ENCODE measurements around the gene CROCC2.

DNA sequence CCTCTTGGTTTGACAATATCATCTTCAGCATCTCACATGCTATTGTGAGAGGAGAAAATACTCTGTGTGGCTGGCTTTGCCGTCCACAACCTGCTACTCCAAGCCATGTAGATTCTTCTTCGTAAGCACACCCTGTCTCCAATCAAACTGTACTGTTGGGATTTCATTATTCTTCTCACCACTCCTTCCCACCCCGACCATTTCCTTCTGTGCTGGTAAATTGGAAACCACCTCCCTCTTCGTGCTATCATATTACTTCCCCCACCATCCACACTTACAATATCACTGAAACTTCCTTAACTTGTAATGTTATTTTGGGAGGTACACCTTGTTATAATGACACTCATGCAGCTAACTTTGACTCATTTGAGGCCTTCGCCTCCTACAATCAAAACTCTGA lies 40.7 kb upstream of the CROCC2 start:
- TF ChIP-seq, protein P1, sequence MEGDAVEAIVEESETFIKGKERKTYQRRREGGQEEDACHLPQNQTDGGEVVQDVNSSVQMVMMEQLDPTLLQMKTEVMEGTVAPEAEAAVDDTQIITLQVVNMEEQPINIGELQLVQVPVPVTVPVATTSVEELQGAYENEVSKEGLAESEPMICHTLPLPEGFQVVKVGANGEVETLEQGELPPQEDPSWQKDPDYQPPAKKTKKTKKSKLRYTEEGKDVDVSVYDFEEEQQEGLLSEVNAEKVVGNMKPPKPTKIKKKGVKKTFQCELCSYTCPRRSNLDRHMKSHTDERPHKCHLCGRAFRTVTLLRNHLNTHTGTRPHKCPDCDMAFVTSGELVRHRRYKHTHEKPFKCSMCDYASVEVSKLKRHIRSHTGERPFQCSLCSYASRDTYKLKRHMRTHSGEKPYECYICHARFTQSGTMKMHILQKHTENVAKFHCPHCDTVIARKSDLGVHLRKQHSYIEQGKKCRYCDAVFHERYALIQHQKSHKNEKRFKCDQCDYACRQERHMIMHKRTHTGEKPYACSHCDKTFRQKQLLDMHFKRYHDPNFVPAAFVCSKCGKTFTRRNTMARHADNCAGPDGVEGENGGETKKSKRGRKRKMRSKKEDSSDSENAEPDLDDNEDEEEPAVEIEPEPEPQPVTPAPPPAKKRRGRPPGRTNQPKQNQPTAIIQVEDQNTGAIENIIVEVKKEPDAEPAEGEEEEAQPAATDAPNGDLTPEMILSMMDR (IDR thresholded peaks at IDR 0.05) = no peak
- no peak for TF ChIP-seq EP300 (IDR thresholded peaks at IDR 0.05; ENCODE audit: borderline replicate concordance in 1 of 2, low read depth in 1 of 2, low read length in 1 of 2)
- TF ChIP-seq, protein P2, sequence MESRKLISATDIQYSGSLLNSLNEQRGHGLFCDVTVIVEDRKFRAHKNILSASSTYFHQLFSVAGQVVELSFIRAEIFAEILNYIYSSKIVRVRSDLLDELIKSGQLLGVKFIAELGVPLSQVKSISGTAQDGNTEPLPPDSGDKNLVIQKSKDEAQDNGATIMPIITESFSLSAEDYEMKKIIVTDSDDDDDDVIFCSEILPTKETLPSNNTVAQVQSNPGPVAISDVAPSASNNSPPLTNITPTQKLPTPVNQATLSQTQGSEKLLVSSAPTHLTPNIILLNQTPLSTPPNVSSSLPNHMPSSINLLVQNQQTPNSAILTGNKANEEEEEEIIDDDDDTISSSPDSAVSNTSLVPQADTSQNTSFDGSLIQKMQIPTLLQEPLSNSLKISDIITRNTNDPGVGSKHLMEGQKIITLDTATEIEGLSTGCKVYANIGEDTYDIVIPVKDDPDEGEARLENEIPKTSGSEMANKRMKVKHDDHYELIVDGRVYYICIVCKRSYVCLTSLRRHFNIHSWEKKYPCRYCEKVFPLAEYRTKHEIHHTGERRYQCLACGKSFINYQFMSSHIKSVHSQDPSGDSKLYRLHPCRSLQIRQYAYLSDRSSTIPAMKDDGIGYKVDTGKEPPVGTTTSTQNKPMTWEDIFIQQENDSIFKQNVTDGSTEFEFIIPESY (IDR thresholded peaks at IDR 0.05; ENCODE audit: borderline replicate concordance, low read depth) = no peak
- no peak for TF ChIP-seq EZH2phosphoT487 (IDR thresholded peaks at IDR 0.05; ENCODE audit: borderline replicate concordance, low read depth)
- no peak for TF ChIP-seq RXRA (IDR thresholded peaks at IDR 0.05; ENCODE audit: borderline replicate concordance, low read depth)
- TF ChIP-seq, protein P3, sequence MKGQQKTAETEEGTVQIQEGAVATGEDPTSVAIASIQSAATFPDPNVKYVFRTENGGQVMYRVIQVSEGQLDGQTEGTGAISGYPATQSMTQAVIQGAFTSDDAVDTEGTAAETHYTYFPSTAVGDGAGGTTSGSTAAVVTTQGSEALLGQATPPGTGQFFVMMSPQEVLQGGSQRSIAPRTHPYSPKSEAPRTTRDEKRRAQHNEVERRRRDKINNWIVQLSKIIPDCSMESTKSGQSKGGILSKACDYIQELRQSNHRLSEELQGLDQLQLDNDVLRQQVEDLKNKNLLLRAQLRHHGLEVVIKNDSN (IDR thresholded peaks at IDR 0.05; ENCODE audit: borderline replicate concordance, low read depth) = no peak
- TF ChIP-seq, protein P4, sequence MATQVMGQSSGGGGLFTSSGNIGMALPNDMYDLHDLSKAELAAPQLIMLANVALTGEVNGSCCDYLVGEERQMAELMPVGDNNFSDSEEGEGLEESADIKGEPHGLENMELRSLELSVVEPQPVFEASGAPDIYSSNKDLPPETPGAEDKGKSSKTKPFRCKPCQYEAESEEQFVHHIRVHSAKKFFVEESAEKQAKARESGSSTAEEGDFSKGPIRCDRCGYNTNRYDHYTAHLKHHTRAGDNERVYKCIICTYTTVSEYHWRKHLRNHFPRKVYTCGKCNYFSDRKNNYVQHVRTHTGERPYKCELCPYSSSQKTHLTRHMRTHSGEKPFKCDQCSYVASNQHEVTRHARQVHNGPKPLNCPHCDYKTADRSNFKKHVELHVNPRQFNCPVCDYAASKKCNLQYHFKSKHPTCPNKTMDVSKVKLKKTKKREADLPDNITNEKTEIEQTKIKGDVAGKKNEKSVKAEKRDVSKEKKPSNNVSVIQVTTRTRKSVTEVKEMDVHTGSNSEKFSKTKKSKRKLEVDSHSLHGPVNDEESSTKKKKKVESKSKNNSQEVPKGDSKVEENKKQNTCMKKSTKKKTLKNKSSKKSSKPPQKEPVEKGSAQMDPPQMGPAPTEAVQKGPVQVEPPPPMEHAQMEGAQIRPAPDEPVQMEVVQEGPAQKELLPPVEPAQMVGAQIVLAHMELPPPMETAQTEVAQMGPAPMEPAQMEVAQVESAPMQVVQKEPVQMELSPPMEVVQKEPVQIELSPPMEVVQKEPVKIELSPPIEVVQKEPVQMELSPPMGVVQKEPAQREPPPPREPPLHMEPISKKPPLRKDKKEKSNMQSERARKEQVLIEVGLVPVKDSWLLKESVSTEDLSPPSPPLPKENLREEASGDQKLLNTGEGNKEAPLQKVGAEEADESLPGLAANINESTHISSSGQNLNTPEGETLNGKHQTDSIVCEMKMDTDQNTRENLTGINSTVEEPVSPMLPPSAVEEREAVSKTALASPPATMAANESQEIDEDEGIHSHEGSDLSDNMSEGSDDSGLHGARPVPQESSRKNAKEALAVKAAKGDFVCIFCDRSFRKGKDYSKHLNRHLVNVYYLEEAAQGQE (IDR thresholded peaks at IDR 0.05; ENCODE audit: low read depth, low read length) = no peak
- TF ChIP-seq, protein P5, sequence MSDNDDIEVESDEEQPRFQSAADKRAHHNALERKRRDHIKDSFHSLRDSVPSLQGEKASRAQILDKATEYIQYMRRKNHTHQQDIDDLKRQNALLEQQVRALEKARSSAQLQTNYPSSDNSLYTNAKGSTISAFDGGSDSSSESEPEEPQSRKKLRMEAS (IDR thresholded peaks at IDR 0.05; ENCODE audit: low read depth) = no peak
